CD4-positive, alpha-beta memory T cell (primary cell): Measurements from ENCODE around the gene RGPD4. TPM values are rescaled to one million over a fixed set of nuclear protein-coding genes. Genes with fewer than 3 reads are reported as not detected.

Experiments
- CTCF ChIA-PET: fragments of 350-600 bp; sonication (Branson Sonifier 250); formaldehyde crosslinking; loops from one replicate; lab custom pipeline; 2021; ENCODE audit warnings: inconsistent platforms; ENCODE audit not compliant: partially characterized antibody; lab: Charles Lee
- POLR2A ChIA-PET: fragments of 350-600 bp; sonication (Branson Sonifier 250); formaldehyde crosslinking; loops from one replicate; lab custom pipeline; 2021; ENCODE audit not compliant: partially characterized antibody; lab: Charles Lee
- DNase-seq, 5 donors: peaks; one replicate each; pipeline versions ENCODE4 v3.0.0 to v3.0.0-alpha.2; 2020 to 2022; ENCODE audit warnings: mixed read lengths in 1 of 5
- H3K27ac ChIP-seq: one replicate; pipeline ENCODE4 v1.7.0; 2013; ENCODE audit warnings: low read depth, low read length
- H3K27me3 ChIP-seq: 2 replicates; pipeline ENCODE4 v1.7.0; 2013; ENCODE audit warnings: mild to moderate bottlenecking, low read length, moderate library complexity; ENCODE audit not compliant: insufficient read depth
- H3K36me3 ChIP-seq: 2 replicates; pipeline ENCODE4 v1.7.0; 2013; ENCODE audit warnings: mild to moderate bottlenecking, low read length, moderate library complexity; ENCODE audit not compliant: insufficient read depth
- H3K4me1 ChIP-seq: 2 replicates; pipeline ENCODE4 v1.7.0; 2013; ENCODE audit warnings: mild to moderate bottlenecking, low read length, moderate library complexity; ENCODE audit not compliant: insufficient read depth
- H3K4me3 ChIP-seq, 2 donors: one replicate each; pipeline ENCODE4 v1.7.0; 2013; ENCODE audit warnings: low read length in 2 of 2, mild to moderate bottlenecking in 1 of 2
- H3K9me3 ChIP-seq, 2 donors: one replicate each; pipeline ENCODE4 v1.7.0; 2013; ENCODE audit warnings: low read length in 2 of 2, control low read depth in 1 of 2; ENCODE audit not compliant: control insufficient read depth in 1 of 2
- H3K27ac Mint-ChIP-seq, 7 donors: one replicate each; pipeline ENCODE4 v1.8.0; 2020 to 2021; ENCODE audit warnings: mixed read lengths in 7 of 7, mild to moderate bottlenecking in 6 of 7, inconsistent platforms in 3 of 7, moderate library complexity in 3 of 7
- H3K27me3 Mint-ChIP-seq, 2 donors: one replicate each; pipeline ENCODE4 v1.8.0; 2020 to 2021; ENCODE audit warnings: mixed read lengths in 2 of 2
- H3K36me3 Mint-ChIP-seq, 2 donors: one replicate each; pipeline ENCODE4 v1.8.0; 2020 to 2021; ENCODE audit warnings: mixed read lengths in 2 of 2, inconsistent platforms in 1 of 2, mild to moderate bottlenecking in 1 of 2
- H3K4me1 Mint-ChIP-seq, 4 donors: one replicate each; pipeline ENCODE4 v1.8.0; 2020 to 2021; ENCODE audit warnings: mixed read lengths in 4 of 4, mild to moderate bottlenecking in 1 of 4
- H3K4me3 Mint-ChIP-seq, 8 donors: one replicate each; pipeline ENCODE4 v1.8.0; 2020 to 2021; ENCODE audit warnings: mixed read lengths in 8 of 8, mild to moderate bottlenecking in 7 of 8, moderate library complexity in 6 of 8, inconsistent platforms in 3 of 8
- H3K9me3 Mint-ChIP-seq, 8 donors: one replicate each; pipeline ENCODE4 v1.8.0; 2020 to 2021; ENCODE audit warnings: mixed read lengths in 8 of 8, mild to moderate bottlenecking in 5 of 8, inconsistent platforms in 3 of 8, moderate library complexity in 1 of 8
- intact Hi-C: fragments of 100-400 bp; cut with micrococcal nuclease; formaldehyde crosslinking; loops from one replicate; pipeline ENCODE4 v1.15.1; 2023
- polyA plus RNA-seq, 2 donors: library from polyadenylated mRNA; unstranded; fragments of 300-500 nt; fragmentation: Illumina TruSeq; gene quantifications; one replicate each; pipeline ENCODE4 v1.2.3, GENCODE V29; 2021
- total RNA-seq, 2 experiments: library from RNA; stranded (reverse); gene quantifications; one replicate each; pipeline ENCODE4 v1.2.3, GENCODE V29; 2021

RGPD4 gene
- total and polyA plus RNA-seq, 4 experiments from 2014 or later: 0.03 to 0.09 TPM; not detected in 2

GRCh38 chr2:107927034-107927534, 100.4 kb downstream of the RGPD4 start:
- Histone ChIP-seq H3K27me3 (no peaks in the 10 kb centered on the region), H3K4me1 (no peaks in the 10 kb centered on the region), H3K9me3 (no peaks in the 10 kb centered on the region), H3K4me3 (no peak overlapping the region), H3K27ac (no peak overlapping the region), H3K36me3 (no peaks in the 10 kb centered on the region)
- H3K9me3 Mint-ChIP-seq: no peaks in the 10 kb centered on the region
- intact Hi-C loops: no loop called here
- POLR2A ChIA-PET: no interaction called here
- no peak overlapping the region for H3K4me3 Mint-ChIP-seq
- no peak overlapping the region for H3K27ac Mint-ChIP-seq
- no peaks in the 10 kb centered on the region for H3K4me1 Mint-ChIP-seq
- CTCF ChIA-PET: no interaction called here
- H3K36me3 Mint-ChIP-seq: no peaks in the 10 kb centered on the region
- no peak for DNase-seq
- H3K27me3 Mint-ChIP-seq: peaks cover 0 to 2% of the 10 kb centered on the region in 2 donors

GRCh38 chr2:107931412-107931811, 104.7 kb downstream of the RGPD4 start:
- no peaks in the 10 kb centered on the region for H3K36me3 ChIP-seq
- Mint-ChIP-seq H3K9me3 (peaks cover 0 to 2% (median 0%) of the 10 kb centered on the region in 8 donors), H3K4me1 (no peaks in the 10 kb centered on the region), H3K36me3 (no peaks in the 10 kb centered on the region), H3K4me3 (no peak overlapping the region), H3K27ac (no peak overlapping the region), H3K27me3 (peaks cover 5 to 6% of the 10 kb centered on the region in 2 donors)
- H3K4me3 ChIP-seq: no peak overlapping the region
- H3K9me3 ChIP-seq: no peaks in the 10 kb centered on the region
- H3K4me1 ChIP-seq: no peaks in the 10 kb centered on the region
- DNase-seq: no peak
- intact Hi-C loops: no loop called here
- ChIA-PET CTCF (no interaction called here), POLR2A (no interaction called here)
- no peaks in the 10 kb centered on the region for H3K27me3 ChIP-seq
- no peak overlapping the region for H3K27ac ChIP-seq

- H3K27ac ChIP-seq: no peak overlapping the region
- CTCF ChIA-PET: no interaction called here
- H3K4me1 Mint-ChIP-seq: no peaks in the 10 kb centered on the region
- intact Hi-C loops: no loop called here
- peaks cover 5 to 6% of the 10 kb centered on the region in 2 donors for H3K27me3 Mint-ChIP-seq
- H3K27me3 ChIP-seq: no peaks in the 10 kb centered on the region
- H3K36me3 Mint-ChIP-seq: no peaks in the 10 kb centered on the region
- no peaks in the 10 kb centered on the region for H3K36me3 ChIP-seq
- no peak overlapping the region for H3K27ac Mint-ChIP-seq
- POLR2A ChIA-PET: no interaction called here
- no peaks in the 10 kb centered on the region for H3K9me3 ChIP-seq
- no peak overlapping the region for H3K4me3 Mint-ChIP-seq
- H3K4me1 ChIP-seq: no peaks in the 10 kb centered on the region
- DNase-seq: no peak
- H3K9me3 Mint-ChIP-seq: peaks cover 0 to 2% (median 0%) of the 10 kb centered on the region in 8 donors
- H3K4me3 ChIP-seq: no peak overlapping the region
Observed at GRCh38 chr2:107932488-107932887, 105.8 kb downstream of the RGPD4 start.

- POLR2A ChIA-PET: no interaction called here
- H3K27ac Mint-ChIP-seq: no peak overlapping the region
- Histone ChIP-seq H3K4me1 (no peaks in the 10 kb centered on the region), H3K27me3 (no peaks in the 10 kb centered on the region), H3K9me3 (no peaks in the 10 kb centered on the region), H3K36me3 (no peaks in the 10 kb centered on the region), H3K27ac (no peak overlapping the region), H3K4me3 (no peak overlapping the region)
- peaks cover 0 to 2% (median 0%) of the 10 kb centered on the region in 8 donors for H3K9me3 Mint-ChIP-seq
- H3K4me3 Mint-ChIP-seq: no peak overlapping the region
- no peak for DNase-seq
- peaks cover 5 to 6% of the 10 kb centered on the region in 2 donors for H3K27me3 Mint-ChIP-seq
- H3K4me1 Mint-ChIP-seq: no peaks in the 10 kb centered on the region
- no peaks in the 10 kb centered on the region for H3K36me3 Mint-ChIP-seq
- intact Hi-C loops: no loop called here
- CTCF ChIA-PET: no interaction called here
Observed at GRCh38 chr2:107932979-107933378, 106.3 kb downstream of the RGPD4 start.

GRCh38 chr2:107936433-107937359, 110.0 kb downstream of the RGPD4 start:
- no peaks in the 10 kb centered on the region for H3K4me1 ChIP-seq
- Mint-ChIP-seq H3K4me1 (no peaks in the 10 kb centered on the region), H3K27me3 (peaks cover 5 to 6% of the 10 kb centered on the region in 2 donors), H3K9me3 (peaks cover 0 to 2% (median 0%) of the 10 kb centered on the region in 8 donors), H3K27ac (no peak overlapping the region), H3K36me3 (no peaks in the 10 kb centered on the region), H3K4me3 (no peak overlapping the region)
- H3K4me3 ChIP-seq: no peak overlapping the region
- CTCF ChIA-PET: interaction anchor here (1.6 kb wide), 1 partner anchor 647 kb away, joined by 6 read pairs; no protein-coding TSS in a partner anchor
- H3K9me3 ChIP-seq: no peaks in the 10 kb centered on the region
- H3K27me3 ChIP-seq: no peaks in the 10 kb centered on the region
- DNase-seq: no peak
- no peak overlapping the region for H3K27ac ChIP-seq
- POLR2A ChIA-PET: no interaction called here
- H3K36me3 ChIP-seq: no peaks in the 10 kb centered on the region
- intact Hi-C loops: no loop called here

Other genes starting within 250 kb of the RGPD4 start
- not detected for gene SLC5A7, start 159.6 kb downstream of the RGPD4 start, total RNA-seq
- not detected for gene SLC5A7, start 159.6 kb downstream of the RGPD4 start, polyA plus RNA-seq